ENCODE data around the gene C5orf15. TPM values are rescaled to one million over a fixed set of nuclear protein-coding genes. Genes with fewer than 3 reads are reported as not detected.
"Not testable (repeated sequence)": the region's sequence is repeated elsewhere in the genome, so short reads cannot be mapped to it uniquely, and the experiment has no call there.

C5orf15 gene
- polyA plus RNA-seq, 1 donor, result 73.8 TPM

DNA sequence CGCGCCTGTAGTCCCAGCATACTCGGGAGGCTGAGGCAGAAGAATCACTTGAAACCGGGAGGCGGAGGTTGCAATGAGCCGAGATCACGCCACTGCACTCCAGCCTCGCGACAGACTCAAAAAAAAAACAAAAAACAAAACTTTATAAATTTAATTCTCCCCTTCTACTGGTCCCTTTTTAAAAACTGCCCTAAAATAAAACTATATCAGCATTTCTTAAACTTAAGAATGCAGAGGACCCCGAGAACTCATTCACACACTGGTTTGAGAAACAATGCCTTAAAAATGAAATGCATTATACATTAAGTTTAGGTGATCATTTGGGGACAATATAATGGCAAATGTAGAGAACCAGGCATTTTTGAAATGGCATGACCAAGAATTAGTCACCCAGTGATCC is 2.3 kb downstream of the C5orf15 start:
- 100% methylated on average over 2 of the region's 10 CpGs for WGBS (ENCODE audit: insufficient coverage, low lambda C conversion rate)
- H3K4me1 ChIP-seq (ENCODE audit: control insufficient read depth, insufficient read depth, low read length), result peaks cover 9% of the 10 kb centered on the region

DNA sequence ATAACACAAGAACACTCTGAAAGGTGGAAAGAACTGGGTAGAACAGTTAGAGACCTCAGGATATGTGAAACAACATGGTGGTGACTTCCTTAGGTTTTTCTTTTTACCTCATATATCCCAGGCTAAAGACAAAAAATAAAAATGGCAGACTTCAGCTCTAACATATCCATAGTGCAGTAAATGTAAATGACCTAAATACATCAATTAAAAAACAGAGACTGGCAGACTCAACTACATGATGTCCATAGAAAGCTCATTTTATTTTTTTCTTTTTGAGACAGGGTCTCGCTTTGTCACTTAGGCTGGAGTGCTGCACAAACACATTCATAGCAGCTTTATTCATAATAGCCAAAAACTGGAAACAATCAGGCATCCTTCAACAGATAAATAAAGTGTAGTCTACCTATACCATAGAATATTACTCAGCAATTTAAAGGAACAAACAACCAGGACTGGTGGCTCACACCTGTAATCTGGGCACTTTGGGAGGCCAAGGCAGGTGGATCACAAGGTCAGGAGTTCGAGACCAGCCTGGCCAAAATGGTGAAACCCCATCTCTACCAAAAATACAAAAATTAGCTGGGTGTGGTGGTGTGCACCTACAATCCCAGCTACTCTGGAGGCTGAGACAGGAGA is 4.8 kb downstream of the C5orf15 start:
- WGBS (ENCODE audit: insufficient coverage, low lambda C conversion rate), result 100% methylated on average over 1 of the region's 2 CpGs
- no peak overlapping the region for H3K27ac ChIP-seq (ENCODE audit: low read length)
- no peaks in the 10 kb centered on the region for H3K9me3 ChIP-seq (ENCODE audit: control insufficient read depth, low read depth, low read length)
- no peaks in the 10 kb centered on the region for H3K27me3 ChIP-seq (ENCODE audit: control insufficient read depth, insufficient read depth, low read length)
- H3K36me3 ChIP-seq (ENCODE audit: control insufficient read depth, insufficient read depth, low read length), result peaks cover 5% of the 10 kb centered on the region
- H3K4me1 ChIP-seq (ENCODE audit: control insufficient read depth, insufficient read depth, low read length), result peaks cover 7% of the 10 kb centered on the region
- no peak overlapping the region for H3K4me3 ChIP-seq (ENCODE audit: low read length)
- DNase-seq, result no peak

More for the DNA sequence above, 2.3 kb downstream of the C5orf15 start:
- no peak overlapping the region for H3K27ac ChIP-seq (ENCODE audit: low read length)
- peaks cover 2% of the 10 kb centered on the region for H3K36me3 ChIP-seq (ENCODE audit: control insufficient read depth, insufficient read depth, low read length)
- no peaks in the 10 kb centered on the region for H3K9me3 ChIP-seq (ENCODE audit: control insufficient read depth, low read depth, low read length)
- H3K4me3 ChIP-seq (ENCODE audit: low read length), result no peak overlapping the region
- no peak for DNase-seq
- H3K27me3 ChIP-seq (ENCODE audit: control insufficient read depth, insufficient read depth, low read length), result no peaks in the 10 kb centered on the region

DNA sequence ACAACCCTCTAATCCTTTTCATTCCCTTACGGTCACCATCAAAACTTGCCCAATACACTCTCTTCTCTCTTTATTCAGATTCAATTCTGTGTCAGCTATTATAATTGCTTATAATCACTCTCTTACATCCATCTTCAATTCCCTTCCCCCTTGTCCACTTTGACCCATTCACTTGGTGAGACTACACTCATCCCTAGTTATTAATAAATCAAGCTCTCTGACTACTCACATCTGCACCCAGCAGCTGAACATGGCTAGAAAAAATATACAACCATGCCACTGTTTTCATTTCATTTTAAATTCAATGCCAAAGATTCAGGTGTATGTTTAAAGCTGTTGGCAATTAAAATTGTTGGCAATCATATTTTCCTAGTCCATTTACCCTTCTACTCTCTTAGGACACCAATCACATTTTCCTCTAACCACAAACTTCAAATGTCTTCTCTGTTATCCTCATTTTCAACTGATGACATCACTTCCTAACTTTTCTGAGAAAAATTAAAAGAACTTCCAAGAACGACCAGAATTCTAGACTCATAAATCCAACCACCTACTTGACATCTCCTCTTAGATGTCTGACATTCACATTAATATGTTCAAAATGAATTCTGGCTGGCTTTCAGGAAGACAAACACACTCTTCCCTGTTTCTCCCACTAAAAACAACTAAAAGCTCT is 5.5 kb downstream of the C5orf15 start:
- Histone ChIP-seq H3K4me3 (ENCODE audit: low read length) (no peak overlapping the region), H3K4me1 (ENCODE audit: control insufficient read depth, insufficient read depth, low read length) (peaks cover 7% of the 10 kb centered on the region), H3K27ac (ENCODE audit: low read length) (no peak overlapping the region), H3K36me3 (ENCODE audit: control insufficient read depth, insufficient read depth, low read length) (peaks cover 6% of the 10 kb centered on the region), H3K9me3 (ENCODE audit: control insufficient read depth, low read depth, low read length) (no peaks in the 10 kb centered on the region), H3K27me3 (ENCODE audit: control insufficient read depth, insufficient read depth, low read length) (no peaks in the 10 kb centered on the region)
- 100% methylated on average over 1 of the region's 2 CpGs for WGBS (ENCODE audit: insufficient coverage, low lambda C conversion rate)
- DNase-seq, result no peak

DNA sequence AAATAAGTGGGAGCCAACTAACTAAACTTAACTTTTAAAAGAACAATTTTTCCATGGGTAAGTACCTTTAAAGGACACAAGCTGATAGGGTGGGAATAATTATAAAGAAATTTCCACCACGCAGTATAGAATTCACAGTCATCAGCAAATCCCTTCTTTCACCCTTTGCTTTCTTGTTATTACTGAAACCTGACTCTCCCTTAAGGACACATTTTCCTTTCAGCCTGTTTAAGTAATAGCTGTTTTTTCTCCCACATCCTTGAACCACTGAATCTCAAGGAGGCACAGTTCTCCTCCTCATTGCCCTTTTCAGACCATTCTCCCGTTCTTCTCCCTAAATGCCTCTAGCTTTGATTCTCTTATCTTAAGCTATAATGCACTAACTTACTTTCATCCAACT is 6.3 kb downstream of the C5orf15 start:
- Histone ChIP-seq H3K4me3 (ENCODE audit: low read length) (no peak overlapping the region), H3K27ac (ENCODE audit: low read length) (no peak overlapping the region), H3K36me3 (ENCODE audit: control insufficient read depth, insufficient read depth, low read length) (peaks cover 12% of the 10 kb centered on the region), H3K4me1 (ENCODE audit: control insufficient read depth, insufficient read depth, low read length) (peaks cover 2% of the 10 kb centered on the region), H3K27me3 (ENCODE audit: control insufficient read depth, insufficient read depth, low read length) (no peaks in the 10 kb centered on the region), H3K9me3 (ENCODE audit: control insufficient read depth, low read depth, low read length) (no peaks in the 10 kb centered on the region)
- WGBS (ENCODE audit: insufficient coverage, low lambda C conversion rate), result 75% methylated on average over 1 of the region's 2 CpGs
- DNase-seq, result no peak

DNA sequence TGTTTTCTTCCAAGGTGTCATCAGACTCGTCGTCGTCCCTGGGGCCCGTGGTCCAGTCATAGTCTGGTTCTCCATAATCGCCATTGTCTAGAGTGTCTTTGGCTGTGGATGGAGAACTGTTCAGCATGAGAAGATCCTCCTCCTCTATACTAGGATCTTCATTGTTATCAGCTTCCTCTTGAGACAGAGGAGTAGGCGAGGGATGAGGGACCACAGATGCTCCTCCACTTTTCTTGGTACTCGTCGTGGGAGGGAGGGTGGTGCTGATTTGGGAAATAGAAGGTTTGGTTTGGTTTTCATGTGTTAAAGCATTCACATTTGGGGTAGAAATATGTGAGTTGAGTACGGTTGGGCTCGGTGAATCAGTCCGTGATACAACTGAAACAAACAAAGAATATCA is 8.8 kb downstream of the C5orf15 start:
- WGBS (ENCODE audit: insufficient coverage, low lambda C conversion rate), result no CpG with 5 or more reads among the region's 11 CpGs

DNA sequence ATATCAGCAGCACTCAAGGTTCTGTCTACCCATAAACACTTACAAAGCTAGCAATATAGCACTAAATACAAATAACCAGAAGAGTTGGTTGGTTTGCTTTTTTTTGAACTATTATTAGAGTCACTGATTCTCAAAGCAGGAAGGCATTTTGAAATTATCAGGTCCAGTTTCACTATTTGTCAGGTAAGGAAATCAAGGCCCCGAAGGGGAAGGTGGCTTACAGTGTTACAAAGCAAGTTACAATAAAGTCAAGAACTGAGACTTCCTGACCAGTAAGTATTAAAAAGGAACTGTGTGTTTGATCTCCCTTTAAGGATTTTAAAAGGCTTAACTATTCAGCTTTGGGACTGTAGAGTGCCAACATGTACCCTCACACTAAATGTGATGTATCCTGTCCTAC is 10.8 kb downstream of the C5orf15 start:
- Histone ChIP-seq H3K4me3 (ENCODE audit: low read length) (no peak overlapping the region), H3K36me3 (ENCODE audit: control insufficient read depth, insufficient read depth, low read length) (peaks cover 25% of the 10 kb centered on the region)
- WGBS (ENCODE audit: insufficient coverage, low lambda C conversion rate), result 100% methylated on average over 1 of the region's 1 CpG

More for the DNA sequence above, 8.8 kb downstream of the C5orf15 start:
- DNase-seq, result no peak
- no peaks in the 10 kb centered on the region for H3K9me3 ChIP-seq (ENCODE audit: control insufficient read depth, low read depth, low read length)
- no peak overlapping the region for H3K27ac ChIP-seq (ENCODE audit: low read length)
- H3K36me3 ChIP-seq (ENCODE audit: control insufficient read depth, insufficient read depth, low read length), result peaks cover 22% of the 10 kb centered on the region
- H3K27me3 ChIP-seq (ENCODE audit: control insufficient read depth, insufficient read depth, low read length), result no peaks in the 10 kb centered on the region
- H3K4me1 ChIP-seq (ENCODE audit: control insufficient read depth, insufficient read depth, low read length), result no peaks in the 10 kb centered on the region
- H3K4me3 ChIP-seq (ENCODE audit: low read length), result no peak overlapping the region

DNA sequence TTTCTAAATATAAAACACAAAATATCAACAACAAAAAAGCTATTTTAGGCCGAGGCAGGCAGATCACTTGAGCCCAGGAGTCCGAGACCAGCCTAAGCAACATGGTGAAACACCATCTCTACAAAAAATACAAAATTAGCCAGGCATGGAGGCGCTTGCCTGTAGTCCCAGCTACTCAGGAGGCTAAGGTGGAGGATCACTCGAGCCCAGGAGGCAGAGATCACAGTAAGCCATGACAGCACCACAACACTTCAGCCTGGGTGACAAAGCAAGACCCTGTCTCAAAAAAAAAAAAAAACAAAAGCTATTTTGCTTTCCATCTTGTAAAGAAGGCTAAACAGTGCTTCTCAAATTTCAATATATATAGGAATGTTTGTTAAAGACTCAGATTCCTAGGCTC is 11.3 kb downstream of the C5orf15 start:
- Histone ChIP-seq H3K27me3 (ENCODE audit: control insufficient read depth, insufficient read depth, low read length) (no peaks in the 10 kb centered on the region), H3K4me1 (ENCODE audit: control insufficient read depth, insufficient read depth, low read length) (no peaks in the 10 kb centered on the region), H3K4me3 (ENCODE audit: low read length) (no peak overlapping the region), H3K9me3 (ENCODE audit: control insufficient read depth, low read depth, low read length) (no peaks in the 10 kb centered on the region), H3K36me3 (ENCODE audit: control insufficient read depth, insufficient read depth, low read length) (peaks cover 25% of the 10 kb centered on the region), H3K27ac (ENCODE audit: low read length) (no peak overlapping the region)
- no peak for DNase-seq
- no CpG with 5 or more reads among the region's 4 CpGs for WGBS (ENCODE audit: insufficient coverage, low lambda C conversion rate)

More for the DNA sequence above, 10.8 kb downstream of the C5orf15 start:
- no peaks in the 10 kb centered on the region for H3K27me3 ChIP-seq (ENCODE audit: control insufficient read depth, insufficient read depth, low read length)
- H3K4me1 ChIP-seq (ENCODE audit: control insufficient read depth, insufficient read depth, low read length), result no peaks in the 10 kb centered on the region
- H3K27ac ChIP-seq (ENCODE audit: low read length), result no peak overlapping the region
- H3K9me3 ChIP-seq (ENCODE audit: control insufficient read depth, low read depth, low read length), result no peaks in the 10 kb centered on the region
- DNase-seq, result no peak

DNA sequence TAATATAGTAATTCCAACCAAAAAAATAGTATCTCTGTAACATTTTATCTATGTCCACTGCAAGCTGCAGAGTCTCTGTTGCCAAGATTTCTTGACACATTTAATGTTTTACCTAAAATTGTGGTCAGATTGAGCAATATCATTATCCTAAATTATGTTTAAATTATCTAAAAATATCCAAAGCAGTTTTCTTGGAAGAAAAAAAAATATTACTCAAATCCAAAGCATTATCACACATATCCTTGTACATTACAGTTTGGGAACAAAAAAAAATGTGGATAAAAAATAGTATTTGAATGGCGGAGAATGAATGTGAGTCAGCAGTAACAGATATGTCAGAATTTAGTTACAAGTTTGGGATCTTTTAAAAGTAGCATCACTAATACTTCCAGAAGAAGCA is 12.2 kb downstream of the C5orf15 start:
- 100% methylated on average over 1 of the region's 1 CpG for WGBS (ENCODE audit: insufficient coverage, low lambda C conversion rate)
- peaks cover 25% of the 10 kb centered on the region for H3K36me3 ChIP-seq (ENCODE audit: control insufficient read depth, insufficient read depth, low read length)

DNA sequence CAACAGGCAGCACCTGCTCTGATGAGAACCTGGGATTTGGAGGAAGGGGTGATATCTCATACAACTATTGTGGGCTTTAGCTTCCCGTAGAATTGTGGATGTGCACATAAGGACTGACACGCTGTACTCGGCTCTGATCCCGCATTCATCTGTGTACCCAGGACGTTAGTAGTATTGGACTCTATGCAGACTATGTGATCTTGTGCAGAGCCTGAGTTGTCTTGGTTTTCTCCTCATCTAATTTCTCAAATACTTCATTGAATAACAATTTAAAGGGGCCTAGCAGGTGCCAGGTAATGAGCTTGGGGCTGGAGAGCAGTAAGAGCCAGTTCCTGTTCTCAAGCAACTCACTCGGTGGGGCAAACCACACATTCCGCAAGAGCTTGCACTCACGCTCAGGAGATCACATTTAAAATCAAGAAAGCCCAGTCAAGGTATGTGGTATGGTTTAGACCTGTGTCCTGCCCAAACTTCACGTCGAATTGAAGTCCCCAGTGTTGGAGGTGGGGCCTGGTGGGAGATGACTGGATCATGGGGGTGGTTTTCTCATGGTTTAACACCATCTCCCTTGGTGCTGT is 14.8 kb downstream of the C5orf15 start:
- no peaks in the 10 kb centered on the region for H3K9me3 ChIP-seq (ENCODE audit: control insufficient read depth, low read depth, low read length)
- H3K36me3 ChIP-seq (ENCODE audit: control insufficient read depth, insufficient read depth, low read length), result peaks cover 21% of the 10 kb centered on the region
- H3K4me3 ChIP-seq (ENCODE audit: low read length), result no peak overlapping the region
- no CpG with 5 or more reads among the region's 10 CpGs for WGBS (ENCODE audit: insufficient coverage, low lambda C conversion rate)
- no peaks in the 10 kb centered on the region for H3K27me3 ChIP-seq (ENCODE audit: control insufficient read depth, insufficient read depth, low read length)
- no peak for DNase-seq
- H3K27ac ChIP-seq (ENCODE audit: low read length), result no peak overlapping the region
- H3K4me1 ChIP-seq (ENCODE audit: control insufficient read depth, insufficient read depth, low read length), result no peaks in the 10 kb centered on the region

More for the DNA sequence above, 12.2 kb downstream of the C5orf15 start:
- not testable (repeated sequence) for H3K4me3 ChIP-seq (ENCODE audit: low read length); H3K4me1 ChIP-seq (ENCODE audit: control insufficient read depth, insufficient read depth, low read length); H3K27ac ChIP-seq (ENCODE audit: low read length); DNase-seq; H3K9me3 ChIP-seq (ENCODE audit: control insufficient read depth, low read depth, low read length); H3K27me3 ChIP-seq (ENCODE audit: control insufficient read depth, insufficient read depth, low read length)

DNA sequence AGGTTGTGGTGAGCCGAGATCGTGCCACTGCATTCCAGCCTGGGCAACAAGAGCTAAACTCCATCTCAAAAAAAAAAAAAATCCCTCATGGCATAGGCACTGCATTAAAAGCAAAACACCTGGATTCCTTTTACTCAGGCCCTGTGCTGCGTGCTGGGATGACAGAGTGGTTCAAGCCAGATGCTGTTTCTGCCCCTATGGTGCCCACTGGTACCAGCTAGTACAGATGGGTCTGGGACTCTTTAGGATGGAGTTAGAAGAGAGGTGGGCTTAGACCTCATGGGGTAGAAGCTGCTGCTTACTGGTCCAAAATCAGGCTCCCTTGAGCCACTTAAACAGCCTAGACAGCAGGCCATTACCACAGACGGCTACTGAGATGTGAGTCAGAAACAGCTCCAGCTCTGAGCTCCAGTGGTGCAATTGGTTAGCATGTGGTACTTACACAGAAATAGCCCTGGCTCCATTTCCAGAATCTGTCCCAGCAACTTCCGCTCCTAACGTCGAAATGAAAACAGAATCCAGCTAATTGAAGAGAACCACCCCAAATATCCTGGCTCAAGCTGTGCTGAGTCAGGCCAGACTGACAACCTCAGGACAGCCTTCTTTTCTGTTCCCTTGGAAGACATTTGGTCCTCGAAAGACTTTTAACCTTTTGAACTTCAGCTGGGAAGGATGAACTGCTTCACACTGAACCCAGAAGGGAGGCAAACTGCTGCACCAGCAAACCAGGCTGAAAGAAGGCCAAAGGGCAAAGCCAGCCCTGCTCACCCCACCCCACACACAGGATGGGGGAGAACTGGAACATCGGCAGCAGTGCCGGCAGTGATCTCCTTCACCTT is 15.5 kb downstream of the C5orf15 start:
- Histone ChIP-seq H3K36me3 (ENCODE audit: control insufficient read depth, insufficient read depth, low read length) (peaks cover 19% of the 10 kb centered on the region), H3K9me3 (ENCODE audit: control insufficient read depth, low read depth, low read length) (no peaks in the 10 kb centered on the region), H3K27ac (ENCODE audit: low read length) (no peak overlapping the region), H3K4me3 (ENCODE audit: low read length) (no peak overlapping the region), H3K27me3 (ENCODE audit: control insufficient read depth, insufficient read depth, low read length) (no peaks in the 10 kb centered on the region), H3K4me1 (ENCODE audit: control insufficient read depth, insufficient read depth, low read length) (no peaks in the 10 kb centered on the region)
- DNase-seq, result peak; percentile 32 to 53
- no CpG with 5 or more reads among the region's 10 CpGs for WGBS (ENCODE audit: insufficient coverage, low lambda C conversion rate)
